DND-41 (cell line): ENCODE results near the gene FAM136A.

Experiments
- ATAC-seq: fragments of 200-7000 bp; cut with Tn5 transposase; 3 replicates; pipeline ENCODE4 v1.9.1; 2021; ENCODE audit warnings: low read depth; ENCODE audit not compliant: insufficient read depth
- DNase-seq: peaks from one replicate; pipeline ENCODE4 v3.0.0-alpha.2; 2020
- H2AFZ ChIP-seq: 2 replicates; pipeline ENCODE4 v1.6.0; 2012; ENCODE audit warnings: low read depth, low read length
- H3K27ac ChIP-seq: 2 replicates; pipeline ENCODE4 v1.5.1; 2012; ENCODE audit warnings: low read length, inconsistent platforms
- H3K27me3 ChIP-seq: fragments of 200-600 bp; sonication (generic); 2 replicates; pipeline ENCODE4 v1.6.0; 2012; ENCODE audit warnings: low read length, mild to moderate bottlenecking, inconsistent platforms; ENCODE audit not compliant: insufficient read depth, poor library complexity
- H3K36me3 ChIP-seq: 2 replicates; pipeline ENCODE4 v1.5.1; 2012; ENCODE audit warnings: low read length, inconsistent platforms; ENCODE audit not compliant: insufficient read depth
- H3K4me1 ChIP-seq: 2 replicates; pipeline ENCODE4 v1.5.1; 2012; ENCODE audit warnings: mild to moderate bottlenecking, low read length; ENCODE audit not compliant: insufficient read depth
- H3K4me2 ChIP-seq: 2 replicates; pipeline ENCODE4 v1.6.0; 2012; ENCODE audit warnings: mild to moderate bottlenecking, moderate library complexity, low read length, inconsistent platforms; ENCODE audit not compliant: insufficient read depth
- H3K4me3 ChIP-seq, 2 experiments: fragments of 200-600 bp in 1 of 2; shearing (Covaris generic) in 1 of 2; 2 replicates each; pipeline ENCODE4 v1.5.1; 2012 to 2016; ENCODE audit warnings: inconsistent platforms in 2 of 2, low read length in 2 of 2, mild to moderate bottlenecking in 2 of 2, low read depth in 1 of 2, moderate library complexity in 1 of 2
- H3K79me2 ChIP-seq: 2 replicates; pipeline ENCODE4 v1.6.0; 2012; ENCODE audit warnings: low read length, inconsistent platforms; ENCODE audit not compliant: insufficient read depth
- H3K9ac ChIP-seq: 2 replicates; pipeline ENCODE4 v1.6.0; 2012; ENCODE audit warnings: low read depth, mild to moderate bottlenecking, inconsistent platforms, low read length, moderate library complexity
- H3K9me3 ChIP-seq: 2 replicates; pipeline ENCODE4 v1.5.1; 2012; ENCODE audit warnings: low read length, moderate library complexity, mild to moderate bottlenecking, inconsistent platforms; ENCODE audit not compliant: insufficient read depth, severe bottlenecking
- H4K20me1 ChIP-seq: 2 replicates; pipeline ENCODE4 v1.6.0; 2012; ENCODE audit warnings: low read length; ENCODE audit not compliant: insufficient read depth
- EZH2 ChIP-seq: IDR thresholded peaks from 3 replicates; pipeline ENCODE4 v1.6.1; 2012; ENCODE audit warnings: borderline replicate concordance, low read depth, mild to moderate bottlenecking, moderate library complexity, low read length, inconsistent platforms; ENCODE audit not compliant: severe bottlenecking
- TF ChIP-seq, protein P1 (sequence below): IDR thresholded peaks from 2 replicates; pipeline ENCODE4 v1.5.1; 2012; ENCODE audit warnings: borderline replicate concordance, low read length, moderate library complexity, mild to moderate bottlenecking; ENCODE audit not compliant: poor library complexity, severe bottlenecking; ENCODE audit errors: extremely low read depth

The FAM136A gene

DNA sequence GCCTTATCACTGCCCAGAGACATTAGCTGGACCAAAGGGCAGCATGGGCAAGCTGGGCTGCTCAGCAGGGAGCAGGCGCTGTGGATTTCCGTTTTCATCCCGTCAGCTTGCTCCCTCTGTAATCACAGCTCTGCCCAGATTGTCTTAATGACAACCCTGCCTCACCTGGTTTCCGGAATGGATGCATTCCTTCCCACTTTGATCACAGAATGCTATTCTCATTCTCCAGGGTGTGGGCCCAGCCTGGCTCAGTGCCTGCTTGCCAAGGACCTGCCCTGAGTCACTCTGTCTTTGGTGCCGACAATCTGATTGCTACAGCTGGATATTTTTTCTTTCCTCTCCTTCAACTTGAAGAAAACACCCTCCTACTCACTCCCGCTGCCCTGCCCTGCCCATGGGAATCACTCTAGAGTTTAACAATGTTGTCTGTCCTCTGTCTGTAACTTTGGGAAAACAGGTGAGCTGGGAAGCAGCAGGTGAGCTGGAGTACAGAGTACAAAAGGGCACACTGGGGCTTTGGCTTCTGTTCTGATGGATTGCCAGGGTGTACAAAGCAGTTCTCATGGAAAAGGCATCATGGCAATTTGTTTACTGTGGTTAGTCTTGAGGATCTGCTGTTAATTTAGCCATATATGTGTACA is 27.2 kb upstream of the FAM136A start:
- ATAC-seq: no peak
- Histone ChIP-seq H3K27ac (no peak overlapping the region), H3K9me3 (no peaks in the 10 kb centered on the region), H3K4me2 (no peak overlapping the region), H3K27me3 (peaks cover 24% of the 10 kb centered on the region), H2AFZ (no peak overlapping the region), H3K36me3 (no peaks in the 10 kb centered on the region), H3K79me2 (no peaks in the 10 kb centered on the region), H3K9ac (no peak overlapping the region), H4K20me1 (no peaks in the 10 kb centered on the region), H3K4me3 (no peak overlapping the region), H3K4me1 (no peaks in the 10 kb centered on the region)
- no peak for DNase-seq
- TF ChIP-seq, protein P1, sequence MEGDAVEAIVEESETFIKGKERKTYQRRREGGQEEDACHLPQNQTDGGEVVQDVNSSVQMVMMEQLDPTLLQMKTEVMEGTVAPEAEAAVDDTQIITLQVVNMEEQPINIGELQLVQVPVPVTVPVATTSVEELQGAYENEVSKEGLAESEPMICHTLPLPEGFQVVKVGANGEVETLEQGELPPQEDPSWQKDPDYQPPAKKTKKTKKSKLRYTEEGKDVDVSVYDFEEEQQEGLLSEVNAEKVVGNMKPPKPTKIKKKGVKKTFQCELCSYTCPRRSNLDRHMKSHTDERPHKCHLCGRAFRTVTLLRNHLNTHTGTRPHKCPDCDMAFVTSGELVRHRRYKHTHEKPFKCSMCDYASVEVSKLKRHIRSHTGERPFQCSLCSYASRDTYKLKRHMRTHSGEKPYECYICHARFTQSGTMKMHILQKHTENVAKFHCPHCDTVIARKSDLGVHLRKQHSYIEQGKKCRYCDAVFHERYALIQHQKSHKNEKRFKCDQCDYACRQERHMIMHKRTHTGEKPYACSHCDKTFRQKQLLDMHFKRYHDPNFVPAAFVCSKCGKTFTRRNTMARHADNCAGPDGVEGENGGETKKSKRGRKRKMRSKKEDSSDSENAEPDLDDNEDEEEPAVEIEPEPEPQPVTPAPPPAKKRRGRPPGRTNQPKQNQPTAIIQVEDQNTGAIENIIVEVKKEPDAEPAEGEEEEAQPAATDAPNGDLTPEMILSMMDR: no peak
- TF ChIP-seq EZH2: no peak

DNA sequence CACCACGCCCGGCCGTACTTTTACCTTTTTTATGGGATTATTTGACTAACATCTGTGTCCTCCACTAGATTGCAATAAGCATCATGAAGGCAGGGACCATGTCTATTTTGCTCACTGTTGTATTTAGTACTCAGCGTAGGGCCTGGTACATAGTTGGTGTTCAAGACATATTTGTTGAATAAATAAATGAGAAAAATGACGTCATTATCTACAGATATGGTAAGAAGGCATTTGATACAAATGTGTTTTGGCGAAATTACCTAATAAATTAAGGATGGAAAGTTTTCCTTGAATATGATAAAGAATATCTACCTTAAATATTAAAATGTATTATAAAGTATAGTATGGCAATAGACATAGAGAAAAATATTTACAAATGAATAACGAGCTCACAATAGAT is 24.0 kb upstream of the FAM136A start:
- Histone ChIP-seq H3K27me3 (peaks cover 17% of the 10 kb centered on the region), H4K20me1 (no peaks in the 10 kb centered on the region)
- no peak for DNase-seq

DNA sequence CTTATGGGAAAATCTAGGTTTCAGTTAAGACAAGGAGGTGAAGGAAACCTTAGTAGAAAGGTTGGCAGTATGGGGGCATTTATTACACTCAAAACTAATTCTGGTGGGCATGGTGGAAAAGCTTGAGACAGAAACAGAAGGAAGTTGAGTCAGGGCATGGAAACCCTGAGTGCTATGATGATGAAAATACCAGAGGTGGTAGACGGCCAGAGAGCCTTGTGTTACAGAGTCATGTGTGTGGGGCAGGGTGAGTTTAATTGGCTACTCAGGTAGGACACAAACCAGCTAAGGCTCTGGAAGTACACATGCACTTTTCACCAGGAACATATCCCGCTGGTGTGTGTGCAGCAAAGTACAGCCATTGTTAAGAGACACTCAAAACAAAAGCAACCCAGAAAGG is 20.7 kb upstream of the FAM136A start:
- Histone ChIP-seq H4K20me1 (no peaks in the 10 kb centered on the region), H3K36me3 (no peaks in the 10 kb centered on the region), H3K27ac (no peak overlapping the region), H3K27me3 (peaks cover 27% of the 10 kb centered on the region), H2AFZ (no peak overlapping the region), H3K4me3 (no peak overlapping the region), H3K79me2 (no peaks in the 10 kb centered on the region), H3K4me1 (no peaks in the 10 kb centered on the region), H3K4me2 (no peak overlapping the region), H3K9ac (no peak overlapping the region), H3K9me3 (no peaks in the 10 kb centered on the region)
- TF ChIP-seq, protein P1: no peak
- no peak for TF ChIP-seq EZH2
- DNase-seq: no peak
- no peak for ATAC-seq

More for the DNA sequence above, 24.0 kb upstream of the FAM136A start:
- Histone ChIP-seq H3K9me3 (no peaks in the 10 kb centered on the region), H3K9ac (no peak overlapping the region), H3K79me2 (no peaks in the 10 kb centered on the region), H3K27ac (no peak overlapping the region), H3K36me3 (no peaks in the 10 kb centered on the region), H3K4me1 (no peaks in the 10 kb centered on the region), H3K4me2 (no peak overlapping the region), H2AFZ (no peak overlapping the region), H3K4me3 (no peak overlapping the region)
- ATAC-seq: no peak
- TF ChIP-seq EZH2: no peak
- TF ChIP-seq, protein P1: no peak
